ENCODE results near the gene IL17RA. TPM values are rescaled to one million over a fixed set of nuclear protein-coding genes. Genes with fewer than 3 reads are reported as not detected.

The IL17RA gene
- total RNA-seq, 4 donors from 2014 or later, result 2.6 to 19.3 (median 6.2) TPM

DNA sequence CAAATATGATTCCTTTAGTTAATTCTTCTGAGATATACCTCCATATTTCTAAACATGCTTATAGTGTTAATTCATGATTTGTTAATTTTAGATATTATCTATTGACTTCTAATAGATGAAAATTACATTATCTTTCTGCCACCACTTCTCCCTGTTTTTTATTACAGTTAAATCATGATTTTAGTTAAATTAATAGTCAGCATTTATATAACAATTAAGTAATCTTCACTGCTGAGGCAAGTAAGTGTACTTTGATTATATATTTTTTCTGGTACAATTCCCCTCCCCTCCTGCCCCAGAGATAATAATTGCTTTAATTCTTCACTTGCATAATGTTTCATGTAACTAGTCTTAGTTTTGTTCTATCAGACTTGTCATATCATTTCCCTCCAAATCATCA, 5.8 kb downstream of the IL17RA start:
- no peaks in the 10 kb centered on the region for H3K9me3 ChIP-seq
- no peaks in the 10 kb centered on the region for H3K27me3 ChIP-seq
- TF ChIP-seq POLR2A (IDR thresholded peaks at IDR 0.05), result no peak
- TF ChIP-seq, protein P1, sequence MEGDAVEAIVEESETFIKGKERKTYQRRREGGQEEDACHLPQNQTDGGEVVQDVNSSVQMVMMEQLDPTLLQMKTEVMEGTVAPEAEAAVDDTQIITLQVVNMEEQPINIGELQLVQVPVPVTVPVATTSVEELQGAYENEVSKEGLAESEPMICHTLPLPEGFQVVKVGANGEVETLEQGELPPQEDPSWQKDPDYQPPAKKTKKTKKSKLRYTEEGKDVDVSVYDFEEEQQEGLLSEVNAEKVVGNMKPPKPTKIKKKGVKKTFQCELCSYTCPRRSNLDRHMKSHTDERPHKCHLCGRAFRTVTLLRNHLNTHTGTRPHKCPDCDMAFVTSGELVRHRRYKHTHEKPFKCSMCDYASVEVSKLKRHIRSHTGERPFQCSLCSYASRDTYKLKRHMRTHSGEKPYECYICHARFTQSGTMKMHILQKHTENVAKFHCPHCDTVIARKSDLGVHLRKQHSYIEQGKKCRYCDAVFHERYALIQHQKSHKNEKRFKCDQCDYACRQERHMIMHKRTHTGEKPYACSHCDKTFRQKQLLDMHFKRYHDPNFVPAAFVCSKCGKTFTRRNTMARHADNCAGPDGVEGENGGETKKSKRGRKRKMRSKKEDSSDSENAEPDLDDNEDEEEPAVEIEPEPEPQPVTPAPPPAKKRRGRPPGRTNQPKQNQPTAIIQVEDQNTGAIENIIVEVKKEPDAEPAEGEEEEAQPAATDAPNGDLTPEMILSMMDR (IDR thresholded peaks at IDR 0.05), result no peak
- H3K4me3 ChIP-seq, result no peak overlapping the region
- DNase-seq, result no peak
- intact Hi-C loops (cut with DNase I; ENCODE audit: low total_unique reads), result no loop called here
- no peak overlapping the region for H3K27ac ChIP-seq
- peaks cover 0 to 8% of the 10 kb centered on the region in 2 donors for H3K4me1 ChIP-seq
- H3K36me3 ChIP-seq, result no peaks in the 10 kb centered on the region

DNA sequence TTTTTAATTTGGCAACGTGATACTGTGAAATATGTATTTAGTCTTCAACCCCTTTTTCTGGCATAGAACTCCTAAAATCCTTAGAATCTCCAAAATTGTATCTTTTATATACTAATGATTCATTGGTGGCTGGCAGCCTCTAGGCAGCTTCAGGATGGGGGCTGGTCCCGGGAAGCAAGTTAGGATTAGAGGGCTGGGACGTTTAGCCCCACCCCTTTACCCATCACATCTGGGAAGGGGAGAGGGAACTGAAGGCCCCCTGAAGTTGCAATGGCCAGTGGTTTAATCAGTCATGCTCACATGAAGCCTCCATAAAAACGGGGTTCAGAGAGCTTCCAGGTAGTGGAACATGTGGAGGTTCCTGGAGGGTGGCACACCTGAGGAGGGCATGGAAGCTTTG, 7.1 kb downstream of the IL17RA start:
- no peaks in the 10 kb centered on the region for H3K36me3 ChIP-seq
- no peak overlapping the region for H3K4me3 ChIP-seq
- TF ChIP-seq, protein P1 (IDR thresholded peaks at IDR 0.05), result no peak
- TF ChIP-seq POLR2A (IDR thresholded peaks at IDR 0.05), result no peak
- no peak for DNase-seq
- intact Hi-C loops (cut with DNase I; ENCODE audit: low total_unique reads), result no loop called here
- H3K4me1 ChIP-seq, result no peaks in the 10 kb centered on the region
- no peaks in the 10 kb centered on the region for H3K9me3 ChIP-seq
- H3K27ac ChIP-seq, result no peak overlapping the region
- no peaks in the 10 kb centered on the region for H3K27me3 ChIP-seq

DNA sequence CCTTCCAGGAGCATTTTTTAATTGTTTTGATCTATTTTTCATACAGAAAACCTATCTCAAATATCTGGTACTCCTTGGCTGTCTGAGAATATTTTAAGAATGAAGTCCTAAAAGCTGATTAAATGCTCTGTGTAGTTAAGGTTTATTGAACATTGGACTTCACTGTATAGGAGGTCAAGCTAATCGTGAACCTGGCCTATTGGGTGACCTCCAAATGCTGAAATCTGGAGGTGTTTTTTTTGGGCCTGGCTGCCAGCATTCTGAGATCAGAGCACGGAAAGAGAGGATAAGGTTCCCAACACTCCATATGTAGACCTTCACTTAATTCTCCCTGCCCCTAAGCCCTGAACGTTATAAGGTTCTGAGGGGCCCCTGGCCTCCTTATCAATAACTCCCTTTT, 8.3 kb downstream of the IL17RA start:
- TF ChIP-seq POLR2A (IDR thresholded peaks at IDR 0.05), result no peak
- TF ChIP-seq, protein P1 (IDR thresholded peaks at IDR 0.05), result no peak
- DNase-seq, result no peak
- H3K36me3 ChIP-seq, result no peaks in the 10 kb centered on the region
- no peak overlapping the region for H3K27ac ChIP-seq
- H3K9me3 ChIP-seq, result no peaks in the 10 kb centered on the region
- intact Hi-C loops (cut with DNase I; ENCODE audit: low total_unique reads), result no loop called here
- H3K27me3 ChIP-seq, result no peaks in the 10 kb centered on the region
- no peak overlapping the region for H3K4me3 ChIP-seq
- no peaks in the 10 kb centered on the region for H3K4me1 ChIP-seq

DNA sequence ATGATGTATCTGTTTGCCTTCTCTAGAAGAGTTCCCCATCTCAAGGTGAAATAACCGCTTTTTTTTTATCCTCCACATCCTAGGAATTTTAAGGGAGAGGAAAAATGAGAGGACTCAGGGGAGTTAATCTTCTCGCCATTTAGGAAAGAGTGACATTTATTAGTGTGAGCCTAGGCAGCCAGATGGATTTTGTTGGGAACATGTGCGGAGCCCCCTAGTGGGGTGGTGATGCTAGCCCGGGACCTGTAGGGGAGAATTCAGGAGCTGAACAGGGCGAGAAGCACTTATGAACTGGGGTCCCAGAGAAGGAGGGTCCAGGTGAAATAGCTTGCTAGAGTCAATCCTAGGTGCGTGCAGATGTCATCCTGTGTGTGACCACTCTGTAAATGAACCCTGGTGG, 10.7 kb downstream of the IL17RA start:
- Histone ChIP-seq H3K4me3 (no peak overlapping the region), H3K36me3 (no peaks in the 10 kb centered on the region), H3K9me3 (no peaks in the 10 kb centered on the region), H3K4me1 (no peaks in the 10 kb centered on the region), H3K27me3 (no peaks in the 10 kb centered on the region), H3K27ac (no peak overlapping the region)
- intact Hi-C loops (cut with DNase I; ENCODE audit: low total_unique reads), result no loop called here
- TF ChIP-seq, protein P1 (IDR thresholded peaks at IDR 0.05), result no peak
- no peak for TF ChIP-seq POLR2A (IDR thresholded peaks at IDR 0.05)
- no peak for DNase-seq

DNA sequence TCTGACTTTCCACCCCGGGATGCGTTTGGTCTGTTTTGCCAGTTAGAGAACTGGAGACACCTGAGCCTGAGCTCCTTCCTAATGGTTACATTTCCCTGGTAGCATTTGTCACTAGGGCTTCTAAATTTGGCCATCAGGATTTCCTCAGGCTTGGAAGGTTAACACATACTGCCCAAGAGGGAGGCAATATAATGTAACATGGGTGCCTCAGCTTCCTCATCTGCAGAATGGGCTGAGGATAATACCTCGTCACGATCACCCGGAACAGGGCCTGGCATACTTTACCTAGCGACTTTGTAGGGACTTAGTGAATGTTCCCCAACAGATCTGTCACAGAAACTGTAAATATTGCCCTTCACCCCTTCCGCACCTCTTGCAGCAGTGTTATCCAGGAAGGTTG, 11.3 kb downstream of the IL17RA start:
- Histone ChIP-seq H3K27ac (no peak overlapping the region), H3K9me3 (no peaks in the 10 kb centered on the region), H3K4me3 (no peak overlapping the region), H3K36me3 (no peaks in the 10 kb centered on the region), H3K27me3 (no peaks in the 10 kb centered on the region), H3K4me1 (no peaks in the 10 kb centered on the region)
- no peak for DNase-seq
- no peak for TF ChIP-seq POLR2A (IDR thresholded peaks at IDR 0.05)
- TF ChIP-seq, protein P1 (IDR thresholded peaks at IDR 0.05), result no peak
- intact Hi-C loops (cut with DNase I; ENCODE audit: low total_unique reads), result no loop called here
